NCI-H2171 treated with DMSO at 0.1 percent for 48 hours (cell line): ENCODE measurements around the gene ROR2.
"Not testable (repeated sequence)": the region's sequence is repeated elsewhere in the genome, so short reads cannot be mapped to it uniquely, and the experiment has no call there.

Experiments
- DNase-seq: peaks from one replicate; lab custom pipeline; 2025; lab: John Stamatoyannopoulos, UW

ROR2 gene

DNA sequence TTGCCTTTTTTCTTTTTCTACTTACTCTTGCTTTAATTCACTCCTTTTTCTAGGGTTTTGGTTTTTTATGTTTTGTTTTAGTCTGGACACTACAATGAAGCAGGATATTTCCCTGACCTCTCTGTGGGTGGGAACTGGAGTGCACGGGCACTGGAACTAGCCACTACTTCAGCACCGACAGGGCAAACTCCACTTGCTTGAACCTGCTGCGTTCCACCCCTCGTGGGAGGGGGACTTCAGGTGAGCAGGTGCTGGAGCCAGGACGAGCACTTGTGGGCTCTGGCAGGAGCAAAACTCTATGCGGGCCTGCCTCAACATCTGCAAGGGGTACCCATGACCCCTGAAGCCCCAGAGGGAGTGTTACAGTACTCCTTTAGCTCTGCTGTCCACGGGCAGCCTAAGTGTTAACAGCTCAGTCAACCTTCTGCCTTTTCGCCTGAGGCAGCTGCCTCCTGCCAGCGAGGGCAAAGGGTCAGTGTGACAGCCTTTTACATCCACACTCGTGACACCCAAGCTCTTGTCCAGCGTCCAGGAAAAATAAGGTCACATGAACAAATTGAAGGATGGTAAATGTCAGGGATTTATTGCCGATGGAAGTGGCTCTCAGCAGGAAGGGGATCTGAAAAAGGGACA is 382.3 kb downstream of the ROR2 start:
- no peak for DNase-seq

DNA sequence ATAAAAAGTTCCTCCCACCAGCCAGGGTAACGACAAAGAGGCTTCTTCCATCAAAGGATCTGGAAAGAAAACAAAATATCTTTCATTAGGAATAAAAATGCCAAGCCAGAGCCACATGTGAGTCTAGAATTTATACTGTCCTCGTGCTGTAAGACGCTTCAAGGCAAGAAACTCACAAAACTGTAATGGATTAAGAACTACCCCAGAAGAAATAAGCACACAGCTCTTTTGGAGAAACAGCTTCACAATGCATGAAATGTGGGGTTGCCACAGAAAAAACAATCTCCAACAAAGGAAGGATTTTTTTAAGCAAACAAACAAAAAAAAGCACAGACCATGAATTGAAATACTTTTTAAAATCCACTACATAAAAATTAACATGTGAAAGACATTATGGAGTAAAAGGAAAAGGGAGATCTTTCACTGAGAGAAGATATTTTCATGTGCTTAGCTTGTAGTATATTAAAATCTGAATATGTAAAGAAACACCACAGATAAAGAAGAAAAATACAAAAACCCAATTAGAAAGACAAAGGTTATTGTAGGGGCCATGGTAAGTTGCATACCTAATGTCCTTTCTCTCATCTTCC is 385.9 kb downstream of the ROR2 start:
- no peak for DNase-seq

DNA sequence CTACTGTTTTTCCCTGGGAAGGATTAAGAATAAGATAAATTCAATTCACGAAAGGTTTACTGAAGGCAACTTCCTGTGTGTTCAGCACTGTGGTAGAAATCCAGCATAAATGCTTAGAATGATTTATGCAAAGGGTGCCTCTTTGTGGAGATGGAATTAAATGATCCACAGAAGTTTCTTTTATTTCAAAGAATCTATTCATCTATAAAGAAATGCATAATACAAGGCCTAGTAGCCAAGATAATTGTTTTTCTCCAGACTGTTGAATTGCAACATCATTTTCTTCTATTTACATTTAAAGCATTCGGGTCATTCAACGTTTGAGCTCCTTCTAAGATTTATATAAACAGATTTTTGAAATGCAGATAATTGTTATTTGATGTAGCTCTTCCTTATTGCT is 387.6 kb downstream of the ROR2 start:
- no peak for DNase-seq

DNA sequence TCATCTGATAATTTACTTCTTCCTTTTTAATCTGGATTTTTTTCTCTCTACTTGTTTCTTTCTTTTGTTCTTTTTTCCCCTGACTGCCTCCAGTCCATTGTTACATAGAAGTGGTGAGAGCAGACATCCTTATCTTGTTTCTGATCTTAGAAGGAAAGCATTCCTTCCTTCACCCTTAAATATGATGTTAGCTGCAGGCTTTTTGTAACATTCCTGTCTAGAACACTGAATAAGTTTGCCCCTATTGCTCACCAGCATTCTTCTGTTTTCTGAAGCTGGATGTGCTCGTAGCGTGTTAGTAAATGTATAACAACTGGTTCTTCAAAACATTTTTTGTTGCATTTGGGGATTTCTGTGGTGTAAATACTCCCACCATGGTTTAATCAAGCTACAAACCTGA is 389.7 kb downstream of the ROR2 start:
- no peak for DNase-seq

DNA sequence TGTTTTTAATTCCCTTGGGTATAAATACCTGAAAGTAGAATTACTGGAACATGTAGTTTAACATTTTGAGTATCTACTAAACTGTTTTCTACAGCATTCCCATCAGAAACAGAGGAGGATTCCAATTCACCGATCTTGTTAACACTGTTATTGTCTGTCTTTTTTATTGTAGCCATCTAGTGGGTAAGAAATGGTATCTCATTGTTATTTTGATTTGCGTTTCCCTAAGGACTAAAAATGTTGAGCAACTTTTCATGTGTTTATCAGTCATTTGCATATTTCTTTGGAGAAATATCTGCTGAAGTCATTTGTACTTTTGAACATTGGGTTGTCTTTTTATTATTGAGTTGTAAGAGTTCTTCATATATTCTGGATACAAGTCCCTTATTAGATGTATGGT is 391.1 kb downstream of the ROR2 start:
- DNase-seq, result peak; percentile 2

DNA sequence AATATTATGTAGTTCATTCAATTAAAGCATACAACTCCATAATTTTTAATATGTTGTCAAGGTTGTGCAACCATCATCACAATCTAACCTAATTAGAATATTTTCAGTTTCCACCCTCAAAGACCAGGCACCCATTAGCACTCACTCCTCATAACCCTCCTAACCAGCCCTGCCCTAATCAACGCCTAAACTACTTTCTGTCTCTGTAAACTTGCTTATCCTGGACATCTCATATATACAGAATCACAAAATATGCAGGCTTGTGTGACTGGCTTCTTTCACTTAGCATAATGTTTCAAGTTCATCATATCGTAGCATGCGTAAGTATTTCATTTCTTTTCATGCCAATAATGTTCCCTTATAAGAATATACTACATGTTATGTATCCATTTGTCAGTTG is 391.6 kb downstream of the ROR2 start:
- DNase-seq, result no peak

DNA sequence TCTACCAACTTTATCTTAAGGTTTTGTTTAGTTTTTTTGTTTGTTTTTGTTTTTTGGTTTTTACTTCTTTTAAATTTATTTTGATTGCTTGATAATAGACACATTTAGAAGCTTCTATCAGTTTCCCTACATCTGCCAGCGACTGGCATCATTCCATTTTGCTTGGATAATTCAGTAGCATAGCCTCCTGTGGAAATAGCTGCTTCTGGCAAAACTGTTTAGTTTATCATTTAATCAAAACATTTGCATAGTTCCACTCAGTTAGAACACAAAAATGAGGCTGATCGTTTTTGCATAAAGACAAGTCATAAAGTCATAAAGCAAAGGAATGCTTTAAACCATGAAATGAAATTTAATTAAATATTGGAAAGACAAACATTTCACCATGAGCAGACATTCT is 392.7 kb downstream of the ROR2 start:
- DNase-seq, result no peak

DNA sequence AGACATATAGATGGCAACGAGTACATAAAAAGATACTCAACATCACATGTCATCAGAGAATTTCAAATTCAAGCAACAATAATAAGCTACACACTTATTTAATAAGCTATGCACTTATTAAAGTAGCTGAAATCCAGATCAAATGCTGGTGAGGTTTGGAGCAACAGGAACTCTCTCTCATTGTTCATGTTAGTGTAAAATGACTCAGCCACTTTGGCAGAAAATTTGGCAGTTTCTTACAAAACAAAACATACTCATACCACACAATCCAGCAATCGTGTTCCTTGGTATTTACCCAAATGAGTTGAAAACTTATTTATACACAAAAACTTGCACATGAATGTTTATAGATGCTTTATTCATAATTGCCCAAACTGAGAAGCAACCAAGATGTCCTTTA is 394.9 kb downstream of the ROR2 start:
- DNase-seq, result no peak

DNA sequence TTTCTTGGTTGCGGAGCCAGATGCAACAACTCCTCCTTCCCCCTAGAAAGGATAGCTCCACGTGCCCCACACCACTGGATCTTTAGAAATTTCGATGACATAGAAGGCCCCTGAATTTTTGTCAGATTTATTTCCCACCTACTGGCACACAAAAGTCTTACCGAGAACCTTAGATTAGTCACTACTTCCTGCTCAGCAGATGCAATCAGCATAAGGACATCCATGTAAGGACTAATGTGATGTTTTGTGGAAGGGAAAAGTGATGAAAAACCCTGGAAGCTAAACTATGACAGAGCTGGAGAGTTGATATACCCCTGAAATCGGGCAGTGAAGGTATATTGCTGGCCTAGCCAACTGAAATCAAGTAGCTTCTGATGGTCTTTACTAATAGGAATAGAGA is 400.9 kb downstream of the ROR2 start:
- DNase-seq, result no peak

DNA sequence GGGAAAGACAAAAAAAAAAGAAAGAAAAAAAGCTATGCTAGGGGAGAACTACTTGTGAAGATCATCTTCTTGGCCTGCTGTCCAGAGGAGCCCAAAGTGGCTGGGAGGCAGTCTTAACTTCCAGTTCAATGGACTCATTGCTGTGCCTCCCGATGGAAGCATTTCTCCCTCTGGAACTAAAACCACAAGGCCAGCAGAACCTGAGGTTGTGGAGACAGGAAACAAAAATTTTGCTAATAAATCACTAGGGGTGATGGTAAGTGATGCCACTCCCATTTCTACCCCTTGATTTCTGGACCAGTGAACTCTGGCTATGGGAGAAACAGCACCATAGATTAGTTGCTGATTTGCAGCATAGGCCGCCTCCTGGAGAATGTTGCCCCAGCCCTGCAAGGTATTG is 402.9 kb downstream of the ROR2 start:
- no peak for DNase-seq

DNA sequence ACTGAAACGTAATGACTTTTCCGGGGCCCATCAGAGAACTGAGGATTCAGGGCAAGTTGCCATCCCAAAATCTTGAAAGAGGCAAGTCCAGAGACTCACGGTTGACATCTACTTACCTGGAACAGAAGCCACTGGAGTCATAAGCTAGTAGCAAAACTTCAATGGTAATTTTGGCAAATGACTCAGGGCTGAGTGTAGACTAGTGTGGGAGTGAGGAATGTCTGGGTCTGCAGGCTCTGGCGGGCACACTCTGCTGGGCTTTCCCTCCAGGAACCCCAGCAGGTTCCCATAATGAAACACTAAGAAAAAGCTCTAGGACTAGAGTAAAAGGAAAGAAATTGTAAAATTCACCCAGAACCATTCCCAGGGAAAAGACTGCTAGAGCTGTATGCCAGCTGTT is 403.5 kb downstream of the ROR2 start:
- DNase-seq, result no peak

DNA sequence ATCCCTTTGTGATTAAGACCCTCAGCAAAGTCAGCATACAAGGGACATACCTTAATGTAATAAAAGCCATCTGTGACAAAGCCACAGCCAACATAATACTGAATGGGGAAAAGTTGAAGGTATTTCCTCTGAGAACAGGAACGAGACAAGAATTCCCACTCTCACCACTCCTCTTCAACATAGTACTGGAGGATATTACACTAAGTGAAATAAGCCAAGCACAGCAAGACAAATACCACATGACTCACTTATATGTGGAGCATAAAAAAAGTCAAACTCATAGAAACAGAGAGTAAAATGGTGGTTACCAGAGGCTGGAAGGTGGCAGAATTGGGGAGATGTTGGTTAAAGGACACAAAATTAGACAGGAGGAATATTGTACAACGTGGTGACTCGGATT is 408.3 kb downstream of the ROR2 start:
- no peak for DNase-seq

DNA sequence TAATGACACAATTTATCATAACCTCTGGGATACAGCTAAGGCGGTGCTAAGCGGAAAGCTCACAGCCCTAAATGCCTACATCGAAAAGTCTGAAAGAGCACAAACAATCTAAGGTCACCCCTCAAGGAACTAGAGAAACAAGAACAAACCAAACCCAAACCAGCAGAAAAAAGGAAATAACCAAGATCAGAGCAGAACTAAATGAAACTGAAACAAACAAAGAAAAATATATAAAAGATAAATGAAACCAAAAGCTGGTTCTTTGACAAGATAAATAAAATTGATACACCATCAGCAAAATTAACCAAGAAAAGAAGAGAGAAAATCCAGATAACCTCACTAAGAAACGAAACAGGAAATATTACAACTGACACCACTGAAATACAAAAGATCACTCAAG is 409.5 kb downstream of the ROR2 start:
- DNase-seq, result not testable (repeated sequence)

DNA sequence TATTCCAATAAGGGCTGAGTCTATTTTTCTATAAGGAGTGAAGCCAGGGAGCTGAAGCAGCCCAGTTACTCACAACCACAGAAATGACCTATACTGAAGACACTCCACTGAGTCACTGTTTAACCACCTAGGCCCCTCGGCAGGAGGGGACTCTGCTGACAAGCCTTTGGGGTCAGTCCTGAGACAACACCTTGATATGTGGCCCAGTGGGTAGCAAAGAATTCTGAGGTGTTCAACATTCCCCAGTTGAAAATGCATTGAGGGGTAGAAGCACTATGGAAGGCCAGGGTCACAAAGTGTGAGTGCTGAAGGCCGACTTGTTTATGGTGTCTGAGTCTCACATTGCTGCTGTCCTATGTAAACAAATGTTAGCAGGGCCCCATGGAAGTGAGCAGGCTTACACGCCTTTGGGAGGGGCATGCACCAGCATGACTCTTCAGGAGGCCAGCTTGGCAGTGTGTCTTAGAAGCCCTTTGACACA is 413.8 kb downstream of the ROR2 start:
- no peak for DNase-seq

DNA sequence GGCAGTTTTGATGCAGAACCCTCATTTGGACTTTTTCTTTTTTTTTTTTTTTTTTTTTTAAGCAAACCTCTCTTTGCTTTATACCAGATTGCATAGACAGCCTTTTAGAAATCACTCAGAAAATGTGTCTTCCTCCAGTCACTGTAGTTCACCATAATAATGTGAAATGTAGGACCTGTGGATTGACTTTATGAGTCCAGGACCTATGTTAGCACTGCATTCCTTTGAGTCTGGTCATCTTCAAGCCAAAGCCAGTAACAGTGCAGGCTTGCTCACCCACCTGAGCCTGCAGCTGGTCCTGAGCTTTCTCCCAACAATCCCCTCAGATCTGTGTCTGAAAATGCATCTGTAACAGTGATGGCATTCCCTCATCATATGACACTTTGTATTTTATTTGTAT is 415.7 kb downstream of the ROR2 start:
- no peak for DNase-seq

DNA sequence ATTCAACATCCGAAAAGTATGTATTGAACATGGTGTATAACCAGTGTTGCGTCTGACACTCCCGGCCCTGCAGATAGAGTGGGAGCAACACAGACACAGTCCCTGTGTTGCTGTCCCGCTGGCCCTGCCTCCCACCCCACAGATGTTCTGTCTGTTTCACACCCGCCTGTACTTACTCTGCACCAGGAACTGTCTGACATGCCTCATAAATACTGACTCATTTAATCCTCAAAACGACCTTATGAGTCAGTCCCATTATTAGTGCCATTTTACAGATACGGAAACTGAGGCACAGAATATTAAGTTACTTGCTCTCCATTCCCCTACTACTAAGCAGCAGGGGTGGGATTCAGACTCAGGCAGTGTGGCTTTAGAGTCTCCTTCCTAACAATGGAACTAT is 416.6 kb downstream of the ROR2 start:
- DNase-seq, result no peak

DNA sequence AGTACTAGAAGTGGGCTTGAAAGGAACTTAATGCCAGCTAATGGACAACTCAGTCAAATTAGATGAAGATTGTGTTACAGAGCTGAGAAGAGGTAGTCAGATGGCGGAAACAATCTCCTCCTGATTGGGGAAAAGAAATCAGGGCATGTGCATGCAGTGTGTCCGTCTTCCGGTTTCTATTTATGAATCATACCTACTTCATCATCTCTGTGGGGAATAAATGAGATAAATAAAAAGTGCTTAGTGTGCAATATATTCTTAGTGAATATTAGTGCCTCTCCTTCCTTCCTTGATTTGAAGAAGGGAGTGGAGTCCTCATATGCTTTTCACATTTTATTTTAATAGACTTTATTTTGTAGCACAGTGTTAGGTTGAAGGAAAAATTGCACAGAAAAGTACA is 417.7 kb downstream of the ROR2 start:
- DNase-seq, result no peak

DNA sequence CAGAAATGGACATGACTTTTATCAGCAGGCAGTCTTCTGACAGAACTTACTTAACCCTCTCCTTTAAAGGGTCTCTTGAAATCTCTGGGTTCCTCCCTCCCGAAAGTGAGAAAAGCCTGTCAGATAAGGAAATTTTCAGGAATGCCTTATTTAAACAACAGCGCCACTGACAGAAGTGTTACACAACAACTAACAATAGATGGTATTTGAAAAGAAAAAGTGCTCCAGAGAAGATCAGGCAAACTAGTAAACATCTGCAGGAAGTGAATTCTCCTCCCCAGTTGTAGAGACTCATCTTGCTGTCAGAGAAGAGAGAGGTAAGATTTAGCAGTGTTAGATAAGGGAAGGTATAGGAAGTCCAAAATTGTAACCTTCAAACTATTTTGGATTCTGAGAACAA is 419.2 kb downstream of the ROR2 start:
- DNase-seq, result no peak

DNA sequence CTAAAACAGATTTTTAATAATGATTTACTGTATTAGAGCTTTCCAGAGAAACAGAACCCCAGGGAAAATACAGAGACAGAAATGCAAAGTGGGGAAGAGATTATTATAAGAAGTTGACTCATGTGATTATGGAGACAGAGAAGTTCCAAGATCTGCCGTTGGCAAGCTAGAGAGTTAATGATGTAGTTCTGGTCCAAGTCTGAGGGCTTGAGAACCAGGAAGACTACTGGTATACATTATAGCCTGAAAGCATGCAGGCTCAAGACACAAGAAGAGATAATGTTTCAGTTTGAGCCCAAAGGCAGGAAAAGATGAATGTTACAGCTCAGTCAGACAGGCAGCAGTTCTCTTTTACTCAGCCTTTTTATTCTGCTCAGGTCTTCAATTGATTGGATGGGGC is 427.5 kb downstream of the ROR2 start:
- DNase-seq, result no peak

DNA sequence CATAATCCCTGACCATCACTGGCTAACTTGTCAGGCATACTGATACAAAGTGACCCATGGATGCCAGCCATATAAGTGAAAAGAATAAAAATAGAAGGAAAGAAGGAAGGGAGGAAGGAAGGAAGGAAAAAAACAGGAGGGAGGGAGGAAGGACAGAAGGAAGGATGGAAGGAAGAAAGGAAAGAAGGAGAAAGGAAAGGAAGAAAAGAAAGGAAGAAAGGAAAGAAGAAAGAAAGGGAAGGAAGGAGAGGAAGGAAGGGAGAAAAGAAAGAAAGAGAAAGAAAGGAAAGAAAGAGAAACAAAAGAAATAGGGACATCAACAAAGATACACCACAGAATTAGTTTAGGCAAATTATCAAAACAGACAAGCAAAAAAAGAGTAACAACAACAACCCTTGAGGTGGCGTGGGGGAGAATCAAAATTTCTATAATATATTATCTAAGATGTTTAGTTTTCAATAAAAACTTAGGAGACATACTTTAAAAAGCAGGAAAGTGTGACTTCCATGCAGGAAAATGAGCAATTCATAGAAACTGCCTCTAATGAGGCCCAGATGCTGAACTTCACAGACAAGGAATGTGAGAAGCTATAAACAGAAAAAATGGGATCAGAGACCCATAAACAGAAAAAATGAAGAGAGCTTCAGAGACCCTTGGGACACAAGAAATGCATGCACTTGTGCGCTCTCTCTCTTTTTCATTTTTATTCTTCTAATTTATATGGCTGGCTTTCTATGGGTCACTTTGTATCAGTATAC is 430.3 kb downstream of the ROR2 start:
- DNase-seq, result no peak

DNA sequence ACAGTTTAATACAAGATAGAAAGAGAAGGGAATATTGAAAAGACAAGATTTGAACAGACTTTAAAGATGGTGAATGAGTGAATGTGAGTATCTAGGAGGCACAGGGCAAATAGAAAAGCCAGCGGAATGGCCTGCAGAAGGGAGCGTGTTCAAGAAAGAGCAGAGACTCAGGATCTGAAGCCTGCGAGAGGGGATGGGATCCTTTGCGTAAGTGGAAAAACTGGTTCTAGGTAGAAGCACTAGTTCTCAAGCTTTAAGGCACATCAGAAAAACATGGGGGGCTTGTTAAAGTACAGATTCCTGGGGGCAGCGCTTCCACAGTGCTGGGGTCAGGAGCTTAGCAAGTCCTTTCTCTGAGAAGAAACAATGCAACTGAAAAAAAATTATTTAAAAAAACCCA is 431.6 kb downstream of the ROR2 start:
- DNase-seq, result no peak

DNA sequence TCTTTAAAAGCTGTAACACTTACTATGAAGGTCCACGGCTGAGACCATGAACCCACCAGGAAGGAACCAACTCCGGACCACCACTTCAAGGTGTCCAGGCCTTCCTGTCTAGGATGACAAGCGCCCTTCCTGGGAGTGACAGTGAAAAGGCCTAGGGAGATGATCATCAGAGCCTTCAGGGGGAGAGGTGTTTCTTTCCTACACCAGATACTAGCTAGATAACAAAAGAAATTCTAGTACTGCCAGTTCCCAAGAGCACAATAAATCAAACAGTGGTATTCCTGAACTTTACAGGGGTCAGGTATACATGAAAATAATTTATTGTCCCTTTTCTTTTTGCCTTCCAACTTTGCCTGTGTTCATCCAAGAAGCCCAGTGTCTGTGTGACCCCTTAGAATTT is 432.2 kb downstream of the ROR2 start:
- DNase-seq, result no peak

DNA sequence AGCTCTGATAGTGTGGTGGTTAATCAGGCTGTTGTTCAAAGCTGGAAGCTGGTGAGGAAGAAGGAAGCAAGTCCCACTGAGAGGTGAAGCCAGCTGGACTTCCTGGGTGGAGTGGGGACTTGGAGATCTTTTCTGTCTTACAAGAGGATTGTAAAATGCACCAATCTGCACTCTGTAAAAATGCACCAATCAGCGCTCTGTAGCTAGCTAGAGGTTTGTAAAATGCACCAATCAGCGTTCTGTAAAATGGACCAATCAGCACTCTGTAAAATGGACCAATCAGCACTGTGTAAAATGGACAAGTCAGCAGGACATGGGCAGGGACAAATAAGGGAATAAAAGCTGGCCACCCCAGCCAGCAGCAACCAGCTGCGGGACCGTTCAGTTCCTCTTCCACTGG is 432.7 kb downstream of the ROR2 start:
- DNase-seq, result not testable (repeated sequence)

DNA sequence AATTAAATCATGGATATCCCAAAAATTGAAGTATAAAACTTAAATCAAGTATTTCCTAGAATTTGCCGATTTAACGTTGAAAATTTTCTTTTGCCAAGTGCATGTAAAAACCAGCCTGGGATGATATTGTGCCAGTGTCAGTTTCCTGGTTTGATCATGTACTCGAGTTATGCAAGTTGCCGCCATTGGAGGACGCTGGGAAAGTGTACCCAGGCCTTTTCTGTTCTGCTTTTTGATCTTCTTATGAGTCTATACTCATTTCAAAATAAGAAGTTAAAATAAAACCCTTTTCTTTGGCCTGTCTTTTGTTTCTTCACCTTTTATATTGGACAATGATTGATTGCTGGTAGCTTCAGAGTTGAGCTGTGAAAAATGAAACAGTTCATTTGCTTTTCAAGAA is 433.3 kb downstream of the ROR2 start:
- DNase-seq, result no peak
